Fibroblast of skin of left biceps (primary cell): ENCODE measurements around the gene INTS11.

Source experiments
- DNase-seq, 2 experiments: peaks; one replicate each; pipeline ENCODE4 v3.0.0-alpha.2; 2013; ENCODE audit warnings: low read depth in 2 of 2

INTS11 gene

DNA sequence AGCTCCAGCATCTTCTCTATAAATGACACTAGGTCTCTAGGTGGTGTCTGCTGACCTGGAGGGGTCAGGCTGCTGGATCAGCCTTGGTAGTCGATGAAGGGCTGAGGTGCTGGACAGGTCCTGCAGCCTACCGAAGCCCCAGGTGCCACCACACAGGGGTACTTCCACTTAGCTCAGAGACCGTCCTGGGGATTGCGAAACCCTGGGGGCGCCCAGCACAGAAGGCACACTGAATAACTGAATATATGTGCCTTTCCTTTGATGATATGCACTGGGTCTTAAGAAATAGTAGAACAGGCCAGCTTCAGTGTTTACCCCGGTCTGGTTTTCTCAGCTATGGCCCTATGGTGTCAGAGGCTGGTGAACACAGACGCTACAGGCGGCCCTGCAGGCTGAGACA lies 61.7 kb downstream of the INTS11 start:
- DNase-seq = no peak

GRCh38 chr1:1262071-1262470 lies 62.4 kb downstream of the INTS11 start:
- no peak for DNase-seq
